ENCODE data around the gene BCHE.

- TF ChIP-seq CTCF (IDR thresholded peaks at IDR 0.05) (no peak), POLR2A (IDR thresholded peaks at IDR 0.05) (no peak)
Observed at GRCh38 chr3:165846056-165846455, 8.8 kb upstream of the BCHE start.
